Right kidney (tissue), 1 donor: ENCODE results near the gene SLC12A1.
"Not testable (repeated sequence)": the region's sequence is repeated elsewhere in the genome, so short reads cannot be mapped to it uniquely, and the experiment has no call there.

Experiments used
- DNase-seq: peaks from one replicate; pipeline ENCODE4 v3.0.0-alpha.2; 2016

SLC12A1 gene

GRCh38 chr15:48306639-48307038, 100.5 kb downstream of the SLC12A1 start:
- no peak for DNase-seq

GRCh38 chr15:48307586-48307985, 101.5 kb downstream of the SLC12A1 start:
- no peak for DNase-seq

- DNase-seq = no peak
Observed at GRCh38 chr15:48309740-48310139, 103.6 kb downstream of the SLC12A1 start.

- no peak for DNase-seq
Observed at GRCh38 chr15:48313216-48313615, 107.1 kb downstream of the SLC12A1 start.

- DNase-seq = no peak
Observed at GRCh38 chr15:48315041-48315440, 108.9 kb downstream of the SLC12A1 start.

GRCh38 chr15:48317221-48317620, 111.1 kb downstream of the SLC12A1 start:
- DNase-seq = no peak

- DNase-seq = no peak
Observed at GRCh38 chr15:48318131-48318530, 112.0 kb downstream of the SLC12A1 start.

- DNase-seq = no peak
Observed at GRCh38 chr15:48323294-48323693, 117.2 kb downstream of the SLC12A1 start.

- no peak for DNase-seq
Observed at GRCh38 chr15:48324949-48325348, 118.8 kb downstream of the SLC12A1 start.

GRCh38 chr15:48325400-48325799, 119.3 kb downstream of the SLC12A1 start:
- no peak for DNase-seq

- DNase-seq = not testable (repeated sequence)
Observed at GRCh38 chr15:48326180-48326579, 120.1 kb downstream of the SLC12A1 start.

- DNase-seq = peak; percentile 6
Observed at GRCh38 chr15:48330105-48330785, 124.1 kb downstream of the SLC12A1 start.

- DNase-seq = peak; percentile 98
Observed at GRCh38 chr15:48330855-48331795, 125.0 kb downstream of the SLC12A1 start, which contains the start of gene DUT. Gene DUT, plus strand, starts transcription at chr15:48331429. Its CDS starts 87 bp downstream, at chr15:48331516.

GRCh38 chr15:48331796-48332641, 125.9 kb downstream of the SLC12A1 start:
- DNase-seq = peak; percentile 81

- DNase-seq = no peak
Observed at GRCh38 chr15:48332642-48333034, 126.5 kb downstream of the SLC12A1 start.

GRCh38 chr15:48333540-48333939, 127.4 kb downstream of the SLC12A1 start:
- no peak for DNase-seq

GRCh38 chr15:48334260-48334659, 128.2 kb downstream of the SLC12A1 start:
- DNase-seq = no peak

- no peak for DNase-seq
Observed at GRCh38 chr15:48336940-48337339, 130.8 kb downstream of the SLC12A1 start.

GRCh38 chr15:48337607-48338006, 131.5 kb downstream of the SLC12A1 start:
- DNase-seq = no peak

GRCh38 chr15:48340111-48340510, 134.0 kb downstream of the SLC12A1 start:
- no peak for DNase-seq

GRCh38 chr15:48343865-48344264, 137.8 kb downstream of the SLC12A1 start:
- no peak for DNase-seq

- DNase-seq = no peak
Observed at GRCh38 chr15:48345516-48345915, 139.4 kb downstream of the SLC12A1 start.
